Gastroesophageal sphincter (tissue), 3 donors: ENCODE data around the gene MAP3K21.

ENCODE experiments used
- CTCF ChIP-seq, 4 experiments: fragments of 200-600 bp in 2 of 4; fragments of 450-650 bp in 2 of 4; sonication (generic) in 1 of 4; IDR thresholded peaks; one replicate each; pipeline ENCODE4 v1.5.1; 2017 to 2019; ENCODE audit warnings: antibody characterized with exemption in 4 of 4, mild to moderate bottlenecking in 2 of 4, moderate library complexity in 2 of 4
- POLR2A ChIP-seq, 2 donors: fragments of 450-650 bp; IDR thresholded peaks; one replicate each; pipeline ENCODE4 v1.6.1; 2017; ENCODE audit warnings: antibody characterized with exemption in 2 of 2, mild to moderate bottlenecking in 2 of 2, moderate library complexity in 1 of 2
- POLR2AphosphoS5 ChIP-seq: sonication (generic); formaldehyde crosslinking; IDR thresholded peaks from one replicate; pipeline ENCODE4 v1.6.1; 2017; ENCODE audit warnings: antibody characterized with exemption

DNA sequence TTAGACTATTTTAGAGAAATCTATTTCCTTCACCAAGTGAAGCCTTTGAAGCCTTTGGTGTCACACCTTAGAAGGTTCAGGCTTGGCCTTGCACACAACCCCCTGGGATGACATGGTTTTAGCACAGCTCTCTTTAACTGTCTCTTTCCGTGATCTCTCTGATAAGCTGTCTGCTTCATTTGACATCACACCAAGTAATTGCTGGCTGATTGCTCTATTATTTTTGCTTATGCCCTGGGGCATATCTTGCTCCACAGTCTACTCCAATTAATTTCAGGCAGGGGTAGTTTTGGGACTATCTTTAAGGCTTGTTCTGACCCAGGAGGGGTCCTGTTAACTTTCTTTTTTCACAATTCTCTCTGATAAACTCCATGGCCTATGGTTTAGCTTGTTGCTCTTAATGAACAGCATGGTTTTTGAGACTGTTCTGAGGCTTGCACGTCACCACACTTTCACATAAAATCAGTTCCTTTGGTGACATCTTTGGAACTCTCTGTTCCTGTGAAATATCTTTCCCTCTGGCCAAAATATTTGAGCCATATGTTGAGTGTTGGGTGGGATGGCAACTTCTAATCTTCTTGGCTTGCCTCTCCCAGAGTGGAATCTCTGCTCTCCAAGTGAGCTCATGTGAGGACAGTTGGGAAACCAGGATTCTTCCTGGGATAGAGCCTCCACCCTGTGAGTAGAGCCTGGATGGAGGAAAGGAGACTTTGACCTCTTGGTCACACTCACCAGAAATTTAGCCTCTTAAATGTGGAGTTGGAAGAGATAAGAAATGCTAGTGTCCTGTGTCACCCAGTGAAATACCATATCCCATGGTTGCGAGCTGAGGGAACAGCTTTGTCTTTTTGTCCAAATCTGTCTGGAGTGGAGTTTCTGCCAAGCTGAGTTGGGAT, 63.6 kb downstream of the MAP3K21 start:
- TF ChIP-seq CTCF (IDR thresholded peaks at IDR 0.05) (no peak), POLR2A (IDR thresholded peaks at IDR 0.05) (no peak), POLR2AphosphoS5 (no peak)
